GM10266 (cell line): ENCODE measurements around the gene DYNLRB2.
A peak's percentile ranks its signal among the peaks of the same experiment; 100 is the strongest.

Source experiments
- DNase-seq: peaks from one replicate; pipeline ENCODE4 v3.0.0; 2012; ENCODE audit errors: extremely low spot score
- CTCF ChIP-seq: IDR thresholded peaks from 2 replicates; pipeline ENCODE4 v1.5.1; 2012; ENCODE audit warnings: mild to moderate bottlenecking, low read depth; ENCODE audit not compliant: control insufficient read depth, insufficient read depth; ENCODE audit errors: missing control alignments

DYNLRB2 gene

GRCh38 chr16:80540516-80541305 is at the start of gene DYNLRB2:
Gene DYNLRB2 (plus strand): TSS chr16:80540993. CDS start chr16:80541077, 84 bp downstream.
- DNase-seq = peak; percentile 88
- TF ChIP-seq CTCF = no peak

- TF ChIP-seq CTCF = no peak
- DNase-seq = no peak
Observed at GRCh38 chr16:80500116-80500859, 40.5 kb upstream of the DYNLRB2 start.

GRCh38 chr16:80500961-80501525 is 39.8 kb upstream of the DYNLRB2 start:
- no peak for DNase-seq
- TF ChIP-seq CTCF = no peak

GRCh38 chr16:80503107-80503506 is 37.7 kb upstream of the DYNLRB2 start:
- DNase-seq = no peak
- no peak for TF ChIP-seq CTCF

- no peak for TF ChIP-seq CTCF
- no peak for DNase-seq
Observed at GRCh38 chr16:80507538-80507937, 33.3 kb upstream of the DYNLRB2 start.

GRCh38 chr16:80509872-80510271 is 30.9 kb upstream of the DYNLRB2 start:
- no peak for DNase-seq
- TF ChIP-seq CTCF = no peak
